HG02623 (cell line): ENCODE data around the gene LANCL3.
"Not testable (repeated sequence)": the region's sequence is repeated elsewhere in the genome, so short reads cannot be mapped to it uniquely, and the experiment has no call there.

ENCODE experiments used
- ATAC-seq: cut with Tn5 transposase; IDR thresholded peaks from one replicate; pipeline ENCODE4 v1.9.1; 2021; ENCODE audit warnings: moderate library complexity; ENCODE audit not compliant: unreplicated experiment

Gene LANCL3

DNA sequence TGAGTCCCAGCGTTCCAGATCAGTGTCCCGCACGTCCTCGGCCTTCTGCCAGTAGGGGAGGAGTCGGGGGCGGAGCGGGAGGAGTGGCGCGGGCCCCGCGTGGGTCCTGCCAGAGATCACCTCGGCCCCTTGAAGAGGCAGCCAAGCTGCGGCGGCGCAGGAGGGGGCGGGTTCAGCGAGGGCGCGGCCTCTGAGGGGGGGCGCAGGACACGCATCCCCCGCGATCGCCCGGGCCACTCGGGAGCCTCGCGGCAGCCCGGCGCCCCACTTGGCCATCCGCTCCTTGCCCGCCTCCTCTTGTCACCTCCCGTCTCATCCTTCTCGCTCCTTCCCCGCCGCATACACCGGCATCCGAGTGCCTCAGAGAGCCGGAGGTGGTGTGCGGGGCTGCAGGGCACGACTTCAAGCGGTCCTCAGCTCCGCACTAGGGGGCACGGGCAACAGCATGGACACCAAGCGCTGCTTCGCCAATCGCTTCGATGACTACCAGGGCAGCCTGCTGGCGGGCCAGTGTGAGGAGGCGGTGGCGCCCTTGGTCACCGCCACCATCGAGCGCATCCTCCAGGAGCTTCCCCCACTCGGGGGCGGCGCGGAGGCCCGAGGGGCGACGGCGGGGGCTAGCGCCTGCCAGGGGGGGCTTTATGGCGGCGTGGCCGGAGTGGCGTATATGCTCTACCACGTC, at the start of gene LANCL3:
TSS of gene LANCL3 (plus strand) at position 236 of the 682 bp plus-strand sequence. CDS start at position 446, 210 bp downstream.
- not testable (repeated sequence) for ATAC-seq

- not testable (repeated sequence) for ATAC-seq
These were observed 47.8 kb upstream of the LANCL3 start for GRCh38 chrX:37523673-37524072.

DNA sequence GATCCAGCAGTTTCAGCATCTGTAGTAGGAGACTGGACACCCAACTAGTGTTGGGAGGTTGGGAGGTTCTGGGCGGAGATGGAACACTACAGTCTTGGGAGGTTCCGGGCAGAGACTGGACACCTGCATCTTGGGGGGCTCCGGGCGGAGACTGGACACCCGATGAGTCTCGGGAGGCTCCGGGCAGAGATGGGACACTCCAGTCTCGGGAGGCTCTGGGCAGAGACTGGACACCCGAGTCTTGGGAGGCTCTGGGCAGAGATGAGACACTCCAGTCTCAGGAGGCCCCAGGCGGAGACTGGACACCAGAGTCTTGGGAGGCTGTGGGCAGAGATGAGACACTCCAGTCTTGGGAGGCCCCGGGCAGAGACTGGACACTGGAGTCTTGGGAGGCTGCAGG, 29.5 kb upstream of the LANCL3 start:
- no peak for ATAC-seq

GRCh38 chrX:37542791-37543190, 28.7 kb upstream of the LANCL3 start:
- ATAC-seq: no peak

GRCh38 chrX:37543324-37543723, 28.1 kb upstream of the LANCL3 start:
- ATAC-seq: no peak

DNA sequence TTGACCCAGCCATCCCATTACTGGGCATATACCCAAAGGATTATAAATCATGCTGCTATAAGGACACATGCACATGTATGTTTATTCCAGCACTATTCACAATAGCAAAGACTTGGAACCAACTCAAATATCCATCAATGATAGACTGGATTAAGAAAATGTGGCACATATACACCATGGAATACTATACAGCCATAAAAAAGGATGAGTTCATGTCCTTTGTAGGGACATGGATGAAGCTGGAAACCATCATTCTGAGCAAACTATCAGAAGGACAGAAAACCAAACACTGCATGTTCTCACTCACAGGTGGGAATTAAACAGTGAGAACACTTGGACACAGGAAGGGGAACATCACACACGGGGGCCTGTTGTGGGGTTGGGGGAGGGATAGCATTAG, 26.9 kb upstream of the LANCL3 start:
- ATAC-seq: not testable (repeated sequence)

DNA sequence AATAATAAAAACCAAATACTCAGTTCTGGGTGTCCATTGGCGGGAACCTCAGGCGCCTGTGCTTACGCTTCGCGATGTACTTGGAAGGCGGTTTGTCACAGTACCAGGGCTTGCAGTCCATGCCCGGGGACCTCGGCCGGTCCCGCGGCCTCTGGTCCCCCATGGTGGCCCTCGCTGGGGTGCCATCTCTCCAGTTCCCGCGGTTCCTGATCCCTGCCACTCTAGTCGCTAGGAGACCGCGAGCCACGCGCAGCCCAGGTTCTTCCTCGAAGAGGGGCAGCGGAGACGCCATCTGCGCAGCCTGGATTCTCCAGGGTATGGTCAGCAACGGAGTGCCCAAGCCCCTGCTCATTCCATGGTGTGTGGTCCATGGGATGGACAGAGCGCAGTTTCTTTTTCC, 26.4 kb upstream of the LANCL3 start:
- ATAC-seq: no peak

GRCh38 chrX:37549619-37550018, 21.8 kb upstream of the LANCL3 start:
- not testable (repeated sequence) for ATAC-seq

DNA sequence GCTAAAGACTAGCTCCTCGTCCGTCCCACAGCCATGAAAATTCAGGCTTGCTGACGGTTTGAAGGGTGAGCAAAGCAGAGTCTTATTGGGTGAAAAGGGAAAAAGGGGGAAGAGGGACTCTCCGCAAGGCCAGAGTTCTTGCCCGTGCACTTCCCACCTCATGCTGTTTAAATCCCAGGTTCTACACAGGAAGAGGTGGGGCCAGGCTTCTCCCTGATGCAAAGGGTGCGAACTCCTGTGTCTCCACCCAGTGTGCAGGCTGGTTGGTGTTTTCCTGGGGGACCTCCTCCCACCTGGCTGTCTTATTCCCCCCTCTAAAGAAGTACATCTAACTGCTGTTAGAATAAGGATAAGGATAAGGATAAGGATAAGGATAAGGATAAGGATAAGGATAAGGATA, 18.0 kb upstream of the LANCL3 start:
- no peak for ATAC-seq

DNA sequence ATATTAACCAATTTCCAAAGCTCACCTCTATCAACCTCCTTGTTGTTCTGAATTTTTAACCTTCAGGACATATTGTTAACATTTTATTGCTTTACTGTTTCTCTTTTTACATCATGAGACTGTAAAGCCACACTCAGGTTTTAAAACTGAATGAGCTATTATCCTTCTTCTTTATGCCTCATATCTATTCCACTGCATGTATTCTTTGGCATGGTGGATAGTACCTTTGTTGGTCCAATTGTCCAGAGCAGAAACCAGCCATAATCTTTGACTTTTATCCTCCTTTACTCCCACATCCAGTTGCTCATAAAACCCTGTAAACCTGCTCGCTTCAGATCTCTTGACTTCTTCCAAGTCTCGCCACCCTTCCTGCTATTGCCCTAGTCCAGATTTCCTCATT, 6.2 kb upstream of the LANCL3 start:
- not testable (repeated sequence) for ATAC-seq

- not testable (repeated sequence) for ATAC-seq
These were observed 1.1 kb upstream of the LANCL3 start for GRCh38 chrX:37570349-37570748.

DNA sequence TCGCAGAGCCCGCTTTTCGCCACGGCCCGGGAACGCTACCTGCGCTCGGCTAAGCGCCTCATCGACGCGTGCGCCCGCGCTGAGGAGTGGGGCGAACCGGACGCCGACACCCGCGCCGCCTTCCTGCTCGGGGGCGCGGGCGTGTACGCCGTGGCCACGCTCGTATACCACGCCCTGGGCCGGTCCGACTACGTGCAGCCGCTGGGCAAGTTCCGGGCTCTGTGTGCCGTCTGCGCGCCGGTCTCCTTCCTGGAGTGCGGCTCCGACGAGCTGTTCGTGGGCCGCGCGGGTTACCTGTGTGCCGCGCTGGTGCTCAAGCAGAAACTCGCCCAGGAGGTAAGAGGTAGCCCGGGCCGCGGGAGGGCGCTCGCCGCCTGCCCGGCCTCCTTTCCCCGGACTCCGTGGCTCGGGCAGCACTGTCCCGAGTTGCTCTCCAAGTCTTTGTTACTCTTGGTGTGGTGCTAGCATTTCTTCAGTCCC, 687 bp downstream of the LANCL3 start:
- not testable (repeated sequence) for ATAC-seq

GRCh38 chrX:37573121-37573520, 1.7 kb downstream of the LANCL3 start:
- ATAC-seq: not testable (repeated sequence)

- ATAC-seq: no peak
These were observed 6.6 kb downstream of the LANCL3 start for GRCh38 chrX:37578045-37578444.

- no peak for ATAC-seq
These were observed 8.6 kb downstream of the LANCL3 start for GRCh38 chrX:37580080-37580479.

DNA sequence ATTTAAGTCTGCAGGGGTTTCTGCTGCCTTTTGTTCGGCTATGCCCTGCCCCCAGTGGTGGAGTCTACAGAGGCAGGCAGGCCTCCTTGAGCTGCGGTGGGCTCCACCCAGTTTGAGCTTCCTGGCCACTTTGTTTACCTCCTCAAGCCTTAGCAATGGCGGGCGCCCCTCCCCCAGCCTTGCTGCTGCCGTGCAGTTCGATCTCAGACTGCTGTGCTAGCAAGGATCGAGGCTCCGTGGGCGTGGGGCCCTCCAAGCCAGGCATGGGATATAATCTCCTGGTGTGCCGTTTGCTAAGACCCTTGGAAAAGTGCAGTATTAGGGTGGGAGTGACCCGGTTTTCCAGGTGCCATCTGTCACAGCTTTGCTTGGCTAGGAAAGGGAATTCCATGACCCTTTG, 15.9 kb downstream of the LANCL3 start:
- not testable (repeated sequence) for ATAC-seq

DNA sequence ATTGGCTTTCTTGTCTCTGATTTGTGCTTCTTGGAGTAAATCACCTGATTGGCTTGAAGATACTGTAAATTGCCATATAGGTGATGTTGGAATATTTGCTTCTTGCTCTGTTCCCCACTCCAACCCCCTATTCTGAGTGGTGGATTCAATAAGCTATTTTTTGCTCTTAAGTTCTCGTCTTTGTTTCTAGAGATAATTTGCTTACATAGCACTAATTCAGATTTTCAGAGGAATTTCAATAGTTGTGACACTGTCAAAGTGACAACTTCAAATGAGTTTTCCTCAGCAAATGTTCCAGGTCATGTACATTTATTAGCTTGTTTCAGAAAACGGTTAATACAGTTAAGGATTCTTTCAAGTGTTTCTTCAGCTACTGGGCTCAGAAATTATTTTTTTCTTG, 18.6 kb downstream of the LANCL3 start:
- no peak for ATAC-seq

DNA sequence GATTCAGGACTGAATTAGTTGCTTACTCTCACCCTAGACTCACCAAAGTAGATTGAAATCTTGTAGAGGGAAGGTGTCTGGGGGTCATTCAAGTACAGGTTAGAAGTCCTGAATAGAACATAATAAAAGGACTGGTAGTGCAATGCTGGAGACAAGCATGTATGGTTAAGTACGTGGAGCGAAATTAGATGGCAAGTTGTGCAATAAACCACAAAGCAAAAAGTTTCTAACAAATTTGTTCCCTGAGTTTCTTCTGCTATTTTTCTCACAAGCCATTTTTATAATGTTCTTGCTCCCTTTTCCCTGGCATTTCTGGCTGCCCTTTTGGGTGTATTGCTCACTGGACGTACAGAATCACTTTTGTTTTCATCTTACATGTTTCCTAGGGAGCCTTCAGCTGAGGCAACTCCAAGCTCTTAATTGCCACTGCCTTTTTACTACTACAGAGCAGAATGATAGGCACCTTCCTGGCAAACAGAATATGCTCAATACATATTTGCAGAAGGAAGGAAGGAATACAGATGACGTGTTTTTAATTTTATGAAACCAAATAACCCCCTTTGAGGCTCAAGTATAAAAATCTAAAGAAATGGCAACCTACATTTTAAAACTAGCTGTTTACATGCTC, 23.4 kb downstream of the LANCL3 start:
- no peak for ATAC-seq

DNA sequence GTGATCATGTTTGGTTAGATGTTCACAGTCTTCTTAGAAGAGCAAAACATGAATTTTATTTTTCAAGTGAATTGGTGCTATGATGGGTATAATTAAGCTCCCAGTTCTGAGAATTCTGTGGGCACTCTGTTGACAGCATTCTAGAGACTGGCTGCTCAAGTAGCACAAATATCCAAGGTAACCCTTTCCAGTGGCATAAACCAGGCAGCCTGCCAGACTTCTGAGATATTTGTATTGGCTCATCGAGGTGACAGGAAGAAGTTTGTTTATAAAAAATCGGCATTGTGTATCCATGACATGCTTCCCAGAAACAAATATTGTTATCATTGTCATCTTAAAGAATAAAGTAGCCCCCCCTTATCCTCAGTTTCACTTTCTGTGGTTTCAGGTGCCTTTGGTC, 28.3 kb downstream of the LANCL3 start:
- ATAC-seq: no peak

GRCh38 chrX:37603938-37604409, 32.5 kb downstream of the LANCL3 start:
- no peak for ATAC-seq

DNA sequence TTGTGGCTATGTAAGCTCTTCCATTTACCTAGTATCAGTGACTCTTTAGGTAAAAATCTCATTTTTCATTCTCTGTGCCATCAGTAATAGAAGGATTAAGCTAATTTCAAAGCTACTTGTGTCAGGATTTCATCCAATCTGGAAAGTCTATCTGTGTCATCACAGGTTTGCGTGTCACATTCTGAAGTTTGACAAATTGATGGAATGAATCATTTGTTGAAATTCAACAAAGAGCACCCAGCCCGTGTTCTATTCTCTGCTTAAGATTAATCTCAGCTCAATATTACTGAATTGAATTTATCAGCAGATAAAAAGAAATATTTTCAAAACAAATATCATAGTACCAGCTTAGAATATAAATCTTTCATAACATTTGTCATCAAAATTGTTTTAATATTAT, 35.8 kb downstream of the LANCL3 start:
- no peak for ATAC-seq

- ATAC-seq: no peak
These were observed 36.7 kb downstream of the LANCL3 start for GRCh38 chrX:37608156-37608555.
